ENCODE results near the gene SLC9A4. TPM values are rescaled to one million over a fixed set of nuclear protein-coding genes. Genes with fewer than 3 reads are reported as not detected.

Gene SLC9A4
- total and polyA plus RNA-seq, 10 of the 15 experiments (the other 5 are each of a cell fraction or from before 2014, with no cell fraction given), result 0.10 TPM; not detected in 9

GRCh38 chr2:102481931-102482330 lies 8.9 kb downstream of the SLC9A4 start:
- FAIRE-seq, result no peak
- TF ChIP-seq E4F1 (IDR thresholded peaks at IDR 0.05; ENCODE audit: borderline replicate concordance, partially characterized antibody) (no peak), ETV6 (conservative IDR thresholded peaks at IDR 0.05 in 1 of 2, IDR thresholded peaks at IDR 0.05 in 1 of 2; ENCODE audit: borderline replicate concordance in 1 of 2, low read depth in 1 of 2) (no peak), HDAC2 (IDR thresholded peaks at IDR 0.05) (no peak), SUZ12 (IDR thresholded peaks at IDR 0.05; ENCODE audit: unreplicated experiment) (no peak), NR2C2 (IDR thresholded peaks at IDR 0.05; ENCODE audit: borderline replicate concordance, control insufficient read depth, insufficient read length, low read depth) (no peak), RCOR1 (conservative IDR thresholded peaks at IDR 0.05; ENCODE audit: low read depth, low read length) (no peak), CHD1 (IDR thresholded peaks at IDR 0.05; ENCODE audit: low read depth, low read length) (no peak), ZNF207 (IDR thresholded peaks at IDR 0.05; ENCODE audit: borderline replicate concordance) (no peak), IKZF1 (conservative IDR thresholded peaks at IDR 0.05) (no peak), REST (IDR thresholded peaks at IDR 0.05; ENCODE audit: low read depth, low read length) (no peak), SMC3 (IDR thresholded peaks at IDR 0.05; ENCODE audit: borderline replicate concordance, low read length) (no peak), SPI1 (IDR thresholded peaks at IDR 0.05; ENCODE audit: borderline replicate concordance, insufficient read depth, low read depth, low read length) (no peak), ZBTB40 (IDR thresholded peaks at IDR 0.05; ENCODE audit: borderline replicate concordance) (no peak), SMARCA5 (IDR thresholded peaks at IDR 0.05) (no peak)

More at GRCh38 chr2:102481931-102482330, 8.9 kb downstream of the SLC9A4 start:
- RAD21 ChIA-PET (ENCODE audit: unreplicated experiment), result no interaction called here
- DNase-seq (ENCODE audit: low read depth, low spot score) (no peak), ATAC-seq (no peak)
- Histone ChIP-seq H3K27ac (ENCODE audit: control insufficient read depth, insufficient read depth) (no peak overlapping the region), H3K9me3 (replicated peaks; ENCODE audit: control insufficient read depth, insufficient read depth, low read length) (no peaks in the 10 kb centered on the region; the same call in 2 of the 3 replicates), H4K20me1 (ENCODE audit: control insufficient read depth, insufficient read depth) (no peaks in the 10 kb centered on the region), H3K4me1 (ENCODE audit: control insufficient read depth, insufficient read depth, low read length) (no peaks in the 10 kb centered on the region), H3K27me3 (replicated peaks in 1 of 2; ENCODE audit: control insufficient read depth in 2 of 2, insufficient read depth in 2 of 2, low read length in 1 of 2) (no peaks in the 10 kb centered on the region; a peak in 3 of 4 replicates), H3K4me2 (ENCODE audit: control insufficient read depth, insufficient read depth) (no peak overlapping the region), H3K4me3 (no peak overlapping the region), H3K79me2 (ENCODE audit: control insufficient read depth, insufficient read depth, low read length) (no peaks in the 10 kb centered on the region), H3K9ac (ENCODE audit: control insufficient read depth, insufficient read depth, low read length) (no peak overlapping the region), H2AFZ (ENCODE audit: control insufficient read depth, low read depth, low read length) (no peak overlapping the region), H3K36me3 (ENCODE audit: control insufficient read depth in 2 of 2, insufficient read depth in 2 of 2, low read length in 1 of 2) (no peaks in the 10 kb centered on the region)
- SMC1A ChIA-PET (ENCODE audit: uncharacterized antibody, unreplicated experiment), result no interaction called here
- no TSS peak for BruUV-seq (replicated peaks)
- CTCF ChIA-PET, result no interaction called here
- intact Hi-C loops (cut with micrococcal nuclease; ENCODE audit: unreplicated experiment), result no loop called here
- POLR2A ChIA-PET, result no interaction called here
- 59% methylated on average over 7 of the region's 7 CpGs for WGBS (ENCODE audit: insufficient coverage, insufficient replicate concordance, low lambda C conversion rate, missing lambda C conversion rate)
- in situ Hi-C loops (cut with MboI), result no loop called here
